B cell (primary cell): ENCODE data around the gene AKT2. TPM values are rescaled to one million over a fixed set of nuclear protein-coding genes. Genes with fewer than 3 reads are reported as not detected.

Experiments used
- ATAC-seq: fragments of 200-7000 bp; cut with Tn5 transposase; one replicate; pipeline ENCODE4 v1.10.0; 2021; ENCODE audit warnings: low read depth, mild to moderate bottlenecking, moderate number of reproducible peaks, moderate library complexity
- CTCF ChIA-PET: fragments of 350-600 bp; sonication (Branson Sonifier 250); formaldehyde crosslinking; loops from one replicate; lab custom pipeline; 2021; ENCODE audit warnings: antibody characterized with exemption, inconsistent platforms; lab: Charles Lee
- POLR2A ChIA-PET: fragments of 350-600 bp; sonication (Branson Sonifier 250); formaldehyde crosslinking; loops from one replicate; lab custom pipeline; 2021; ENCODE audit warnings: antibody characterized with exemption; lab: Charles Lee
- DNase-seq: peaks from one replicate; pipeline ENCODE4 v3.0.0; 2013
- H2AFZ ChIP-seq: 2 replicates; pipeline ENCODE4 v1.6.1; 2012; ENCODE audit warnings: mild to moderate bottlenecking, low read depth, low read length; ENCODE audit not compliant: insufficient read depth, poor library complexity, severe bottlenecking
- H3K27ac ChIP-seq, 2 donors: 1 replicate in 1 of 2; 2 replicates in 1 of 2; pipeline ENCODE4 v1.5.1; 2012 to 2013; ENCODE audit warnings: low read length in 2 of 2, mild to moderate bottlenecking in 2 of 2, moderate library complexity in 1 of 2
- H3K27me3 ChIP-seq, 4 experiments: fragments of 200-600 bp in 1 of 4; sonication (generic) in 1 of 4; replicated peaks in 1 of 4; 1 replicate in 2 of 4; 2 replicates in 2 of 4; pipeline versions ENCODE4 v1.6.1 to v1.7.0; 2013 to 2016; ENCODE audit warnings: low read length in 3 of 4, mild to moderate bottlenecking in 2 of 4, mixed read lengths in 1 of 4, moderate library complexity in 1 of 4; ENCODE audit not compliant: insufficient read depth in 4 of 4, control insufficient read depth in 3 of 4; ENCODE audit errors: control extremely low read depth in 1 of 4
- H3K36me3 ChIP-seq, 2 experiments: replicated peaks in 1 of 2; 1 replicate in 1 of 2; 2 replicates in 1 of 2; pipeline versions ENCODE4 v1.6.1 to v1.7.1; 2013; ENCODE audit warnings: low read length in 1 of 2; ENCODE audit not compliant: insufficient read depth in 2 of 2, control insufficient read depth in 1 of 2; ENCODE audit errors: control extremely low read depth in 1 of 2, extremely low read depth in 1 of 2
- H3K4me1 ChIP-seq, 2 donors: fragments of 200-600 bp in 1 of 2; sonication (generic) in 1 of 2; 1 replicate in 1 of 2; 2 replicates in 1 of 2; pipeline versions ENCODE4 v1.5.1 to v1.6.1; 2013 to 2017; ENCODE audit warnings: low read length in 2 of 2; ENCODE audit not compliant: control insufficient read depth in 2 of 2, insufficient read depth in 2 of 2
- H3K4me2 ChIP-seq: replicated peaks from 2 replicates; pipeline ENCODE3; 2012; ENCODE audit warnings: mild to moderate bottlenecking, low read depth, low read length; ENCODE audit not compliant: poor library complexity, severe bottlenecking
- H3K4me3 ChIP-seq, 5 experiments: fragments of 200-600 bp in 1 of 5; sonication (generic) in 1 of 5; 1 replicate in 3 of 5; 2 replicates in 2 of 5; pipeline versions ENCODE4 v1.5.1 to v1.7.0; 2011 to 2016; ENCODE audit warnings: low read length in 4 of 5, mild to moderate bottlenecking in 4 of 5, low read depth in 2 of 5, control low read depth in 1 of 5, moderate library complexity in 1 of 5; ENCODE audit not compliant: insufficient read depth in 1 of 5; ENCODE audit errors: control extremely low read depth in 1 of 5, extremely low read depth in 1 of 5
- H3K79me2 ChIP-seq: fragments of 200-600 bp; sonication (generic); one replicate; pipeline ENCODE4 v1.6.0; 2016; ENCODE audit warnings: low read length; ENCODE audit not compliant: control insufficient read depth, insufficient read depth
- H3K9ac ChIP-seq: fragments of 200-600 bp; sonication (generic); 2 replicates; pipeline ENCODE4 v1.6.1; 2017; ENCODE audit warnings: mild to moderate bottlenecking, low read length, moderate library complexity
- H3K9me3 ChIP-seq, 3 donors: one replicate each; pipeline versions ENCODE4 v1.6.1 to v1.7.1; 2013; ENCODE audit warnings: low read length in 2 of 3; ENCODE audit not compliant: control insufficient read depth in 2 of 3, insufficient read depth in 1 of 3; ENCODE audit errors: control extremely low read depth in 1 of 3
- H4K20me1 ChIP-seq: 2 replicates; pipeline ENCODE4 v1.6.0; 2012; ENCODE audit warnings: mild to moderate bottlenecking, low read length; ENCODE audit not compliant: insufficient read depth, control insufficient read depth, poor library complexity, severe bottlenecking
- H3K27ac Mint-ChIP-seq: one replicate; pipeline ENCODE4 v1.8.0; 2021; ENCODE audit warnings: mixed read lengths
- H3K27me3 Mint-ChIP-seq: one replicate; pipeline ENCODE4 v1.8.0; 2021; ENCODE audit warnings: mixed read lengths
- H3K4me1 Mint-ChIP-seq: one replicate; pipeline ENCODE4 v1.8.0; 2021; ENCODE audit warnings: mixed read lengths
- H3K4me3 Mint-ChIP-seq: one replicate; pipeline ENCODE4 v1.8.0; 2021; ENCODE audit warnings: mixed read lengths
- H3K9me3 Mint-ChIP-seq: one replicate; pipeline ENCODE4 v1.8.0; 2022; ENCODE audit warnings: mixed read lengths; ENCODE audit not compliant: insufficient read depth
- CTCF ChIP-seq: fragments of 200-600 bp; IDR thresholded peaks from one replicate; pipeline ENCODE4 v1.8.0; 2022; ENCODE audit warnings: antibody characterized with exemption, mild to moderate bottlenecking
- EZH2 ChIP-seq: IDR thresholded peaks from 2 replicates; pipeline ENCODE4 v1.6.1; 2012; ENCODE audit warnings: borderline replicate concordance, low read depth, mild to moderate bottlenecking, moderate library complexity, low read length; ENCODE audit not compliant: insufficient read depth, poor library complexity, severe bottlenecking
- WGBS: methylation state at CpG from one replicate; pipeline ENCODE4 v1.1.5; 2013; ENCODE audit warnings: missing lambda C conversion rate; ENCODE audit not compliant: insufficient coverage; 5-methylcytosine and 5-hydroxymethylcytosine counted together
- intact Hi-C: fragments of 100-400 bp; cut with micrococcal nuclease; formaldehyde crosslinking; loops from one replicate; pipeline ENCODE4 v1.10.0; 2022
- polyA plus RNA-seq: library from polyadenylated mRNA; depleted of rRNA; stranded (reverse); fragments of >200 nt; gene quantifications from 2 replicates; pipeline ENCODE4 v1.2.3, GENCODE V29; 2012
- total RNA-seq, 2 donors: library from RNA; stranded (reverse); fragments of 120-200 nt in 1 of 2; gene quantifications; 1 replicate in 1 of 2; 2 replicates in 1 of 2; pipeline versions ENCODE4 v1.2.3 to v1.2.4, GENCODE V29; 2013 to 2022

AKT2 gene
- total and polyA plus RNA-seq, 2 donors (not counting 1 experiment from before 2014, with no cell fraction given), result 195 to 243 TPM

DNA sequence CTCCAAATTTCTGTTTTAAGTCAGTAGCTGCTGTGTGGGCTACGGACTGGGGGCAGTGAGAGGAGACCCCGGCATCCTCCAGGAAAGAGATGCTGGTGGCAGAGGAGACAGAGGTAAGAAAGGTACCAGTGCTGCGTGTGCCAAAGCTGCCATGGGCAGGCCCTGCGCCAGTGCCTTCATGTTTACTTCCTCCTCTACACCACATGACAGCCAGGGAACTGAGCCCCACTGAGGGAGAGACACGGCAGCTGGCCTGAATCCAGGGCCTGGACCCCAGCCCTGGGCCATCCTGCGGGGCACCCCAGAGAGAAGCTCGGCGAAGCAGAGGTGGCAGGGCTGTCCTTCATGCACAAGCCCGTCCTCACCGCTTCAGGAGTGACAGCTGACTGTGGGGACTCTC is 35.9 kb downstream of the AKT2 start:
- no peaks in the 10 kb centered on the region for H3K27me3 ChIP-seq
- intact Hi-C loops, result no loop called here
- no peaks in the 10 kb centered on the region for H3K9me3 ChIP-seq
- ATAC-seq (no peak), DNase-seq (no peak)
- H4K20me1 ChIP-seq, result peaks cover 93% of the 10 kb centered on the region
- no peaks in the 10 kb centered on the region for H3K27me3 Mint-ChIP-seq
- H3K4me1 Mint-ChIP-seq, result peaks cover 9% of the 10 kb centered on the region
- TF ChIP-seq EZH2, result no peak
- no peak for TF ChIP-seq CTCF
- no peak overlapping the region for H2AFZ ChIP-seq
- no peak overlapping the region for H3K4me2 ChIP-seq
- H3K4me1 ChIP-seq, result no peaks in the 10 kb centered on the region
- ChIA-PET POLR2A (no interaction called here), CTCF (interaction anchor here (1.6 kb wide), 1 partner anchor 56 kb away, joined by 3 read pairs; no protein-coding TSS in a partner anchor)
- WGBS, result 84% methylated on average over 6 of the region's 10 CpGs
- H3K79me2 ChIP-seq, result peaks cover 87% of the 10 kb centered on the region
- H3K9ac ChIP-seq, result no peak overlapping the region
- H3K36me3 ChIP-seq, result peaks cover 0 to 59% of the 10 kb centered on the region in 2 experiments
- no peak overlapping the region for H3K4me3 Mint-ChIP-seq
- no peak overlapping the region for H3K4me3 ChIP-seq
- H3K9me3 Mint-ChIP-seq, result no peaks in the 10 kb centered on the region
- no peak overlapping the region for H3K27ac Mint-ChIP-seq
- H3K27ac ChIP-seq, result no peak overlapping the region

DNA sequence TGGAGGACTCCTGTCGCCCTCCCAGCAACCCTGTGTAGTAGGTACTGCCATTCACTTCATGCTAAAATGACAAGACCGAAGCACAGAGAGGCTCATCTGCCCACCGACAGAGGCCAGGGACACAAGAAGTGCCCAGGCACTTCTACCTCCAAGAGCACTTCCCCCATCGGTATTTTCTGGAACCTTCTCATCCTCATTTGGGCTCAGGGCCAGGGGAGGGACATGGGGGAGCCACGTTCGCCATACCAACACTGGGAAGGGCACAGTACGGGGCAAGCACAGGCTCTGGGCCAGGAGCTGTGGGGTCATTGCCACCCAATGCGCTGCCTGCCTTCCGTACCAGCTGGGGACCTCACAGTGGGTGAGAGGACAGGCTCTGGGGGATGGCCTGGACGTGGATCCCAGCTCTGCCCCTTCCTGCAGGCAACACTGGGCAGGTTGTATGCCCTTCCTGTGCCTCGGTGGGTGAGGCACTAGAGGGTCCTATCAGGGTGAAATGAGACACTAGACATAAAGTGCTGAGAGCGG is 37.3 kb downstream of the AKT2 start:
- ATAC-seq (no peak), DNase-seq (no peak)
- Histone ChIP-seq H3K27ac (no peak overlapping the region), H3K79me2 (peaks cover 81% of the 10 kb centered on the region), H3K9me3 (no peaks in the 10 kb centered on the region), H3K4me2 (no peak overlapping the region), H4K20me1 (peaks cover 89% of the 10 kb centered on the region), H3K27me3 (no peaks in the 10 kb centered on the region), H3K9ac (no peak overlapping the region), H2AFZ (no peak overlapping the region), H3K4me1 (no peaks in the 10 kb centered on the region), H3K36me3 (peaks cover 0 to 46% of the 10 kb centered on the region in 2 experiments), H3K4me3 (no peak overlapping the region)
- Mint-ChIP-seq H3K9me3 (no peaks in the 10 kb centered on the region), H3K27me3 (no peaks in the 10 kb centered on the region), H3K4me3 (no peak overlapping the region), H3K27ac (no peak overlapping the region), H3K4me1 (peaks cover 9% of the 10 kb centered on the region)
- intact Hi-C loops, result no loop called here
- TF ChIP-seq EZH2 (no peak), CTCF (no peak)
- POLR2A ChIA-PET, result no interaction called here
- CTCF ChIA-PET, result no interaction called here
- WGBS, result 95% methylated on average over 11 of the region's 12 CpGs
